ENCODE results near the gene HOXB3.

The HOXB3 gene

DNA sequence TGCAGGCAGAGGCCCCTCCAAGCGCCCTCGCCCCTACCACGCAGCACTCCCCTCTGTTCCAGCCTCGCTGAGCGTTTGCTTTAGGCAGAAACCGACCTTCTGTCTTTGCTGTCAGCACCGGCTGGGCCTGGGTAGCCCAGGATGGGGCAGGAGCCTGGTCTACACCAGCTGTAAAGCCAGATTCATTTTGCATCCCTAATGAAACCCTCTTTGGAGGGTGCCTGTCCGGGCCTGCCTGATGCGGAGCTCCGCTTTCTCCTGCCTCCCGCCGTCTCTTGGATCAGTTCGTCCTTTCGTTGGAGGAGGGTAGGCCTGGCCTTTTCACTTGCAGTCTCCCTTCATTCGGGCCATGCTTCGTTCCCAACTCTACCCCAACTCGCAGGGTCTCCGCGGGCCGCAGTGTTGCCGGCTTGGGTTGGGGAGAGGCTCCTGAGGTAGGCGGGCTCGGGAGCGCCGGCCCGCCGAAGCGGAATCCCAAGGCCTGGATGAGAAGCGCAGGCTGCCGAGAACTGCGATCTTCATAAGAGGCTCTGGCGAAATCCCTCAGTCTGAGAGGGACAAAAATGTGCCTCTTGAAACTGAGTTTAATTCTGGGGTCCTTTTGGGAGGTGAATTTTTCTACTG is 29.9 kb upstream of the HOXB3 start:
- TF ChIP-seq, protein P1, sequence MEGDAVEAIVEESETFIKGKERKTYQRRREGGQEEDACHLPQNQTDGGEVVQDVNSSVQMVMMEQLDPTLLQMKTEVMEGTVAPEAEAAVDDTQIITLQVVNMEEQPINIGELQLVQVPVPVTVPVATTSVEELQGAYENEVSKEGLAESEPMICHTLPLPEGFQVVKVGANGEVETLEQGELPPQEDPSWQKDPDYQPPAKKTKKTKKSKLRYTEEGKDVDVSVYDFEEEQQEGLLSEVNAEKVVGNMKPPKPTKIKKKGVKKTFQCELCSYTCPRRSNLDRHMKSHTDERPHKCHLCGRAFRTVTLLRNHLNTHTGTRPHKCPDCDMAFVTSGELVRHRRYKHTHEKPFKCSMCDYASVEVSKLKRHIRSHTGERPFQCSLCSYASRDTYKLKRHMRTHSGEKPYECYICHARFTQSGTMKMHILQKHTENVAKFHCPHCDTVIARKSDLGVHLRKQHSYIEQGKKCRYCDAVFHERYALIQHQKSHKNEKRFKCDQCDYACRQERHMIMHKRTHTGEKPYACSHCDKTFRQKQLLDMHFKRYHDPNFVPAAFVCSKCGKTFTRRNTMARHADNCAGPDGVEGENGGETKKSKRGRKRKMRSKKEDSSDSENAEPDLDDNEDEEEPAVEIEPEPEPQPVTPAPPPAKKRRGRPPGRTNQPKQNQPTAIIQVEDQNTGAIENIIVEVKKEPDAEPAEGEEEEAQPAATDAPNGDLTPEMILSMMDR (conservative IDR thresholded peaks at IDR 0.05; ENCODE audit: low read depth, low read length), result no peak
- DNase-seq (ENCODE audit: low read depth), result no peak
- no peak overlapping the region for H3K4me3 ChIP-seq (ENCODE audit: low read depth, low read length)

DNA sequence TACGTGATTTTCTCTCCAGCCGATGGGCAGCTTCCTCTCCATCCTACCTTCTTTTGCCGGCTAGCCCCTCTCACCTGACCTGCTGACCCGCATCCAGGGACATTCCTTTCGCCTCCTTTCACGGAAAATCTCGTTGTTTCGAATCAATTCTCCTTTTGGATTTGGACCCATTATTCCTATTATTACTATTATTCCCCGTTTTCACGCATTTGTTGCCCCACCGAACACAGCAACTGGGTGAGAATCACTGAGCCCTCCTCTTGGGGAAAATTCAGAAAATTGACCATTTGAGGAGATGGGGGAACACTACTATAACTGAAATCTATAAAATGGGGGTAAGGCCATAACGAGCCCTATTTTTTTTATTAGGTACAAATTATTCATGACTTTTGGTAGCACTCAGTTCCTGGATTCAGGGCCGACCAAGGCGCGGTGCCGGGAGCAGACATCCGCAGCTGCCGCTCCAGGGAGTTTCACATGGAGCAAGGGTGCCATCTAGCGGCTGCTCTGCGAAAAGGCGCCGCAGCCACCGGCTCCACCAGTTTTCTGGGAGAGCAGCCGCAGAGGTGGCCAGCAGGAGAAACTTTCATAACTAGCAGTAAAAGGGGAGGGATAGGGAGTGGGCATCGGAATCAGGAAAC is 28.3 kb upstream of the HOXB3 start:
- TF ChIP-seq, protein P1 (conservative IDR thresholded peaks at IDR 0.05; ENCODE audit: low read depth, low read length), result peak; percentile 93
- peak; percentile 84 for DNase-seq (ENCODE audit: low read depth)
- H3K4me3 ChIP-seq (ENCODE audit: low read depth, low read length), result no peak overlapping the region

DNA sequence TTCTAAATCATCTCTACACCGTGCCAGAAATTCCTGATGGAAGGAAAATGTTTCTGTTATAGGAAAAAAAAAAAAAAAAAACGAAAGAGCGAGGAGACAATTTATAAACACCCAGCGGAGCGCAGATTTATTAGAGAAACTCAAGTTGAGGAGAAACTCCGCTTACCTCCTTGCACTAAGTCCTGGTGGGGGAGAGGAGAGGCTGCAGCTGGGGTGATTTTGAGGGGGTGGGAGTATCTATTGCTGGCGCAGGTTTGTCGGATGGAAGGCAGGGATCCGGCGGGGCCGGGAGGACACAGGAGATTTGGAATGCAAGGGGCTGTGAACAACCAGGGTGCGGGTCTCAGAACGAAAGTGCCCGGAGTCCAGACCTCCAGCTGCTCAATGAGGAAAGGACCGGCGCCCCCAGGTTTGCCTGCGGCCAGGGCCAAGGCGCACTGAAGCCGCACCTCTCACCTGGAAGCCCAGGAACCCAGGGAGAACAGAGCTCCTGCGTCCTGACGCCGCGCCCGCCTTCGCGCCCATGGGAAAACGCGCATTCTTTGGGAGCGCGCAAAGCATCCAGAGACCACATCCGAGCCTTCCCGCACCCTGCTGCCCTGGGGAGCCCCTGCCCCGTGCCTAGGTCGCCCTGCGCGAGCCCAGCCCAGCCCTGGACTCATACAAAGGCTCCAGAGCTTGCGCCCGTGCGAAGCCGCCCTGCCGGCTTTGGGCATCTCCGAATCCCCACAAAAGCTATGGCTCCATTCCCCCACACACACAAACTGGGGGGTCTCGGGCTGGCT is 27.6 kb upstream of the HOXB3 start:
- H3K4me3 ChIP-seq (ENCODE audit: low read depth, low read length), result no peak overlapping the region
- DNase-seq (ENCODE audit: low read depth), result no peak
- TF ChIP-seq, protein P1 (conservative IDR thresholded peaks at IDR 0.05; ENCODE audit: low read depth, low read length), result no peak

DNA sequence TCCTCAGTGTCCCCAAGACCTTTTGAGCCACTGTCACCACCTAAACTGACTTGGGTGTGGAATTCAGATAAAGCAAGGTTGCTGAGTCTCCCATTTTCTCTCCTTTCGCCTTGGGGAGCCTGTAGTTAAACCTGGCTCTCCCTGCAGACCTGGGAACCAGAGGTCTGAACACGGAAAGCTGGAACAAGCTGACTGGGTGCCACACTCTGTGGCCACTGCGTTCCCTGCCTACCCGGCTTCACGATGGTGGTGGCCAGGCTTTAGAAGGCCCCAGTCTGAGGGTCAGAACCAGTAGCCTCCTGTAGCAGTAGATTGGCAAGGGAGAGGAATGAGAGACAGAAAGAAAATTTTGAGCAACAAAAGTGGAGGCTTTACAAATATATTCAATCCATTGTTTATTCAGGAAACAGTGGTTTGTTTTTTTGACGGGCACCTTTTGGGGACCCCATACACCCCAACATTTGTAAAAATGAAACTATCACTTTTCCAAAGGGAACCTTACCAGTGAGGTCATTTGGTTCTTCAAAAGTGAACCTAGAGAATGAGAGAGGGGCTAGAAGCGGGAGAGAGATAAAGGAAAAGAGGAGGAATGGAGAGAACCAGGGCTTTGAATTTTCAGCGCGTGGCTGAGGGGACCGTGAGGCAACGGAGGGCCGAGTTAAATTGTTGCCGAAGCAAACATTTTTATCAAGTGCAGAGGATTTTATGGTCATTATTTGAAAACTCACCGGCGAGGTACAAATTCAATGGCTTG is 26.9 kb upstream of the HOXB3 start:
- no peak overlapping the region for H3K4me3 ChIP-seq (ENCODE audit: low read depth, low read length)
- no peak for DNase-seq (ENCODE audit: low read depth)
- TF ChIP-seq, protein P1 (conservative IDR thresholded peaks at IDR 0.05; ENCODE audit: low read depth, low read length), result no peak

DNA sequence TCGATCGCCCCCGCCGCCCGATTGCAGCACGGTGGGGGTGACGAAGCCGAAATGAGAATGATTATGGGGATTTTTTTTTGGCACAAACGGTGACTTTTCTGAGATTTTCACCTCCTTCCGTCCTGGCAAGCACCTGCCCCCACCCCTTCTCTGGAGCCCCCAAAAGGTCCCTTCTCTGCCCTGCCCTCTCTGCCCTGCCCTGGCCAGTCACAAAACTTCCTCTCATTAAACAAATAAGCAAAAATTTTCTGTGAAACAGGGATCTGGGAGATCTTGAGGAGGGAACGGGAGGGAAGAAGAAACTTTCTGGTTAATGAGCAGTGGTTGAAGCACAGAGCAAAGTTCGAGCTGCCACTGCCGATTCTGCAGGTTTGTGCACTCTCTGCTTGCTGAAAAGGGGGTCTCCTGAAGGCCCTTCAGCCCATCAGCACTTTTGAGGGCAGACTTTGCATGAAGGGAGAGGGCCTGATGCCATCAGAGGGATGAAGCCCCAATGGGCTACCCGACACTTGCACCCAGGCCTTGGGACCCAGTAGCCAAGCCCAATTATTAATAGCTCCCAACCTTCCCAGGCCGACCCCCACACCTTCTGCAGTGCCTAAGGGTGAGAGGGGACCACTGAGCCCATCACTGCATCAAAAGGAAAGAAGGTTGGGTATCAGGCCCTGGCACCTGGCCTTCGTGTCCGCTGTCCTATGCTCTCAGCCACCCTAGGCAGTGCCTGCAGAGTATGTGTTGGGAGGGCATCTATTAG is 26.1 kb upstream of the HOXB3 start:
- no peak for DNase-seq (ENCODE audit: low read depth)
- TF ChIP-seq, protein P1 (conservative IDR thresholded peaks at IDR 0.05; ENCODE audit: low read depth, low read length), result no peak
- H3K4me3 ChIP-seq (ENCODE audit: low read depth, low read length), result no peak overlapping the region
